H1 (cell line): Measurements from ENCODE around the gene DDX31. TPM values are rescaled to one million over a fixed set of nuclear protein-coding genes. Genes with fewer than 3 reads are reported as not detected.

Source experiments
- CTCF ChIA-PET: fragments of 300-600 bp; sonication (Branson Sonifier 250); formaldehyde crosslinking; loops from one replicate; lab custom pipeline; 2021; ENCODE audit not compliant: partially characterized antibody; lab: Charles Lee
- POLR2A ChIA-PET: fragments of 300-600 bp; sonication (Branson Sonifier 250); formaldehyde crosslinking; loops from one replicate; lab custom pipeline; 2021; ENCODE audit warnings: inconsistent platforms; ENCODE audit not compliant: partially characterized antibody; lab: Charles Lee
- DNase-seq, 2 experiments: peaks; one replicate each; pipeline versions ENCODE4 v3.0.0 to v3.0.0-alpha.2; 2010 to 2022; ENCODE audit warnings: low spot score in 2 of 2, low read depth in 1 of 2, mixed read lengths in 1 of 2
- FAIRE-seq: peaks from 2 replicates; lab custom pipeline; 2011; peaks lifted over from hg19 to GRCh38; lab: Jason Lieb, UNC
- H2AFZ ChIP-seq: 2 replicates; pipeline ENCODE4 v1.8.1; 2012; ENCODE audit warnings: low read length, inconsistent platforms
- H2AK5ac ChIP-seq: 2 replicates; pipeline ENCODE4 v1.6.1; 2013; ENCODE audit warnings: low read depth, low read length
- H2BK120ac ChIP-seq: replicated peaks from 2 replicates; pipeline ENCODE3; 2013; ENCODE audit warnings: low read depth, low read length, inconsistent platforms
- H2BK12ac ChIP-seq: 2 replicates; pipeline ENCODE4 v1.6.1; 2013; ENCODE audit warnings: low read depth, low read length
- H2BK15ac ChIP-seq: 2 replicates; pipeline ENCODE4 v1.6.1; 2013; ENCODE audit warnings: low read length
- H2BK20ac ChIP-seq: 2 replicates; pipeline ENCODE4 v1.6.1; 2013; ENCODE audit warnings: low read length
- H2BK5ac ChIP-seq: 2 replicates; pipeline ENCODE4 v1.6.1; 2013; ENCODE audit warnings: low read depth, low read length
- H3K14ac ChIP-seq: 2 replicates; pipeline ENCODE4 v1.6.1; 2013; ENCODE audit warnings: inconsistent platforms; ENCODE audit not compliant: insufficient read length
- H3K18ac ChIP-seq: 2 replicates; pipeline ENCODE4 v1.6.1; 2013; ENCODE audit warnings: low read length; ENCODE audit errors: extremely low read depth
- H3K23ac ChIP-seq: 2 replicates; pipeline ENCODE4 v1.6.1; 2013; ENCODE audit warnings: inconsistent platforms; ENCODE audit not compliant: insufficient read length
- H3K23me2 ChIP-seq: 2 replicates; pipeline ENCODE4 v1.6.1; 2013; ENCODE audit warnings: low read depth, low read length
- H3K27ac ChIP-seq: 2 replicates; pipeline ENCODE4 v1.6.1; 2011; ENCODE audit warnings: low read depth, low read length, inconsistent platforms
- H3K27me3 ChIP-seq, 4 experiments: replicated peaks in 1 of 4; 1 replicate in 1 of 4; 2 replicates in 3 of 4; pipeline versions ENCODE4 v1.6.1 to v1.8.1; 2011 to 2013; ENCODE audit warnings: low read length in 3 of 4, mild to moderate bottlenecking in 3 of 4, inconsistent platforms in 2 of 4, mixed read lengths in 2 of 4, moderate library complexity in 1 of 4; ENCODE audit not compliant: control insufficient read depth in 3 of 4, insufficient read depth in 3 of 4; ENCODE audit errors: extremely low read depth in 1 of 4
- H3K36me3 ChIP-seq, 4 experiments: 2 replicates each; pipeline versions ENCODE4 v1.6.1 to v1.8.1; 2011 to 2013; ENCODE audit warnings: mild to moderate bottlenecking in 4 of 4, low read length in 3 of 4, moderate library complexity in 2 of 4, control low read depth in 1 of 4, inconsistent platforms in 1 of 4; ENCODE audit not compliant: insufficient read depth in 4 of 4, control insufficient read depth in 2 of 4
- H3K4ac ChIP-seq: replicated peaks from 2 replicates; pipeline ENCODE3; 2013; ENCODE audit warnings: low read length, low read depth, mixed read lengths, inconsistent platforms; ENCODE audit not compliant: insufficient read length
- H3K4me1 ChIP-seq, 4 experiments: replicated peaks in 1 of 4; 1 replicate in 1 of 4; 2 replicates in 3 of 4; pipeline versions ENCODE4 v1.6.1 to v1.8.1; 2011 to 2013; ENCODE audit warnings: low read length in 3 of 4, inconsistent platforms in 2 of 4, mixed read lengths in 1 of 4; ENCODE audit not compliant: insufficient read depth in 4 of 4, control insufficient read depth in 3 of 4
- H3K4me2 ChIP-seq, 2 experiments: 2 replicates each; pipeline versions ENCODE4 v1.6.1 to v1.8.1; 2011 to 2013; ENCODE audit warnings: low read depth in 2 of 2, low read length in 2 of 2, control low read depth in 1 of 2, inconsistent platforms in 1 of 2, mild to moderate bottlenecking in 1 of 2; ENCODE audit not compliant: insufficient read depth in 1 of 2
- H3K4me3 ChIP-seq, 4 experiments: fragments of 200-600, 300-600 bp in 1 of 4; sonication (generic), shearing (Covaris generic), sonication (Bioruptor Twin) in 1 of 4; 2 replicates each; pipeline versions ENCODE4 v1.5.1 to v1.8.1; 2011 to 2016; ENCODE audit warnings: low read length in 4 of 4, low read depth in 3 of 4, control low read depth in 2 of 4, inconsistent platforms in 2 of 4, mild to moderate bottlenecking in 2 of 4, mixed read lengths in 1 of 4, moderate library complexity in 1 of 4; ENCODE audit not compliant: insufficient read depth in 2 of 4; ENCODE audit errors: extremely low read depth in 1 of 4
- H3K56ac ChIP-seq: replicated peaks from 2 replicates; pipeline ENCODE3; 2013; ENCODE audit warnings: low read depth, mild to moderate bottlenecking, mixed read lengths, low read length, inconsistent platforms; ENCODE audit not compliant: insufficient read length
- H3K79me1 ChIP-seq: 2 replicates; pipeline ENCODE4 v1.6.1; 2013; ENCODE audit warnings: low read depth, low read length, control low read depth
- H3K79me2 ChIP-seq, 2 experiments: 2 replicates each; pipeline versions ENCODE4 v1.6.1 to v1.8.1; 2012 to 2013; ENCODE audit warnings: low read length in 2 of 2, mild to moderate bottlenecking in 2 of 2, inconsistent platforms in 1 of 2; ENCODE audit not compliant: insufficient read depth in 2 of 2, control insufficient read depth in 1 of 2
- H3K9ac ChIP-seq, 4 experiments: replicated peaks in 1 of 4; 1 replicate in 1 of 4; 2 replicates in 3 of 4; pipeline versions ENCODE4 v1.6.1 to v1.8.1; 2011 to 2013; ENCODE audit warnings: low read depth in 3 of 4, low read length in 3 of 4, control low read depth in 2 of 4, mild to moderate bottlenecking in 2 of 4, moderate library complexity in 2 of 4, inconsistent platforms in 1 of 4; ENCODE audit errors: extremely low read depth in 1 of 4
- H3K9me3 ChIP-seq, 2 experiments: 2 replicates each; pipeline versions ENCODE4 v1.6.1 to v1.8.1; 2012 to 2013; ENCODE audit warnings: mild to moderate bottlenecking in 2 of 2, moderate library complexity in 2 of 2, control low read depth in 1 of 2, inconsistent platforms in 1 of 2, low read depth in 1 of 2, low read length in 1 of 2, mixed read lengths in 1 of 2; ENCODE audit not compliant: insufficient read depth in 2 of 2
- H4K20me1 ChIP-seq, 2 experiments: replicated peaks in 1 of 2; 2 replicates each; pipeline versions ENCODE3 to v1.8.1; 2011 to 2013; ENCODE audit warnings: inconsistent platforms in 2 of 2, low read length in 2 of 2, mild to moderate bottlenecking in 1 of 2; ENCODE audit not compliant: insufficient read depth in 2 of 2, control insufficient read depth in 1 of 2
- H4K5ac ChIP-seq: 2 replicates; pipeline ENCODE4 v1.6.1; 2013; ENCODE audit warnings: low read length, low read depth, mixed read lengths, inconsistent platforms; ENCODE audit not compliant: insufficient read length
- H4K8ac ChIP-seq: 2 replicates; pipeline ENCODE4 v1.8.0; 2013; ENCODE audit warnings: mild to moderate bottlenecking, moderate library complexity, low read length, inconsistent platforms; ENCODE audit not compliant: insufficient read depth; ENCODE audit errors: extremely low read depth
- H4K91ac ChIP-seq: replicated peaks from 2 replicates; pipeline ENCODE3; 2013; ENCODE audit warnings: low read length, mixed read lengths, inconsistent platforms; ENCODE audit not compliant: insufficient read length
- CHD2 ChIP-seq: IDR thresholded peaks from 2 replicates; pipeline ENCODE4 v1.6.1; 2012; ENCODE audit warnings: low read length, improper control_type of control experiment
- GABPA ChIP-seq: IDR thresholded peaks from 2 replicates; pipeline ENCODE4 v1.6.1; 2011; ENCODE audit warnings: mild to moderate bottlenecking, low read length, moderate library complexity, borderline replicate concordance; ENCODE audit not compliant: insufficient read depth
- MAFK ChIP-seq: IDR thresholded peaks from 2 replicates; pipeline ENCODE4 v1.6.1; 2012; ENCODE audit warnings: low read depth, mild to moderate bottlenecking, improper control_type of control experiment, low read length
- RAD21 ChIP-seq, 2 experiments: IDR thresholded peaks in 1 of 2; conservative IDR thresholded peaks in 1 of 2; 2 replicates each; pipeline ENCODE4 v1.6.1; 2011; ENCODE audit warnings: low read depth in 2 of 2, low read length in 2 of 2, improper control_type of control experiment in 1 of 2, inconsistent platforms in 1 of 2, mild to moderate bottlenecking in 1 of 2, moderate library complexity in 1 of 2
- WGBS, 2 experiments: shearing (Covaris generic) in 1 of 2; methylation state at CpG; one replicate each; pipeline versions ENCODE4 v1.1.6 to v1.1.7; 2013 to 2015; ENCODE audit warnings: low lambda C conversion rate in 2 of 2, mixed read lengths in 2 of 2, inconsistent platforms in 1 of 2, low coverage in 1 of 2, missing lambda C conversion rate in 1 of 2; ENCODE audit not compliant: insufficient replicate concordance in 2 of 2, insufficient coverage in 1 of 2, insufficient read length in 1 of 2; ENCODE audit errors: extremely low coverage in 1 of 2, missing lambda C conversion rate in 1 of 2; 5-methylcytosine and 5-hydroxymethylcytosine counted together
- polyA plus RNA-seq, 7 experiments: library from polyadenylated mRNA; depleted of rRNA in 3 of 7; stranded (reverse) in 5 of 7; unstranded in 2 of 7; fragments of >200 nt in 5 of 7; fragments of 200-250 nt in 2 of 7; gene quantifications; 1 replicate in 5 of 7; 2 replicates in 1 of 7; 4 replicates in 1 of 7; pipeline versions ENCODE4 v1.2.1 to v1.2.3, GENCODE V29; 2011 to 2013; ENCODE audit warnings: missing spikeins in 2 of 7, mixed read lengths in 2 of 7
- total RNA-seq: library from RNA; stranded (reverse); fragmentation: NEBNext Ultra II Directional; extraction: Animal tissue kit (Norgen Biotek cat#: 25700); gene quantifications from 2 replicates; pipeline ENCODE4 v1.2.1, GENCODE V29; 2021

DDX31 gene
- total and polyA plus RNA-seq, 2 of the 8 experiments (the other 6 are each of a cell fraction or from before 2014, with no cell fraction given) = 9.5 to 23.7 TPM

- CTCF ChIA-PET = no interaction called here
- H3K36me3 ChIP-seq = peaks cover 2 to 41% (median 17%) of the 10 kb centered on the region in 4 experiments
Observed at GRCh38 chr9:132615774-132616173, 54.0 kb downstream of the DDX31 start.

More at GRCh38 chr9:132615774-132616173, 54.0 kb downstream of the DDX31 start:
- H3K79me1 ChIP-seq = no peaks in the 10 kb centered on the region; the same call in 1 of the 2 replicates
- POLR2A ChIA-PET = no interaction called here
- FAIRE-seq (peak; percentile 81), DNase-seq (no peak)
- peaks cover 0 to 1% of the 10 kb centered on the region in 2 experiments for H4K20me1 ChIP-seq
- H3K4me2 ChIP-seq = no peak overlapping the region
- no peak overlapping the region for H2BK5ac ChIP-seq
- no peaks in the 10 kb centered on the region for H3K79me2 ChIP-seq
- no peak overlapping the region for H4K5ac ChIP-seq
- no peaks in the 10 kb centered on the region for H3K9me3 ChIP-seq
- no peak overlapping the region for H3K56ac ChIP-seq
- H3K23me2 ChIP-seq = no peaks in the 10 kb centered on the region
- H2BK120ac ChIP-seq = no peak overlapping the region
- no peaks in the 10 kb centered on the region for H3K27me3 ChIP-seq
- no peak overlapping the region for H3K23ac ChIP-seq
- no peak overlapping the region for H2AFZ ChIP-seq
- no peak overlapping the region for H2BK12ac ChIP-seq
- no peak overlapping the region for H3K4me3 ChIP-seq
- H2BK15ac ChIP-seq = no peak overlapping the region
- no peak overlapping the region for H3K4ac ChIP-seq
- no peak overlapping the region for H2BK20ac ChIP-seq
- TF ChIP-seq MAFK = no peak
- no peak for TF ChIP-seq CHD2
- no peak for TF ChIP-seq GABPA
- TF ChIP-seq RAD21 (IDR thresholded peaks at IDR 0.05 in 1 of 2, conservative IDR thresholded peaks at IDR 0.05 in 1 of 2; ENCODE audit: low read depth in 2 of 2, low read length in 2 of 2) = no peak
- H3K14ac ChIP-seq = no peak overlapping the region
- WGBS, 2 experiments = 72% methylated on average over 2 of the region's 2 CpGs; no CpG with 5 or more reads in 1 of the 2 experiments
- no peak overlapping the region for H3K27ac ChIP-seq
- no peak overlapping the region for H4K8ac ChIP-seq
- H3K9ac ChIP-seq = no peak overlapping the region
- no peak overlapping the region for H2AK5ac ChIP-seq
- no peak overlapping the region for H3K18ac ChIP-seq
- no peak overlapping the region for H4K91ac ChIP-seq
- peaks cover 4 to 11% (median 6%) of the 10 kb centered on the region in 4 experiments; a peak in 4 of 7 replicates for H3K4me1 ChIP-seq
